A673 (cell line): ENCODE measurements around the gene NDUFAF2.

Experiments used
- CTCF ChIP-seq: fragments of 300-800, 200-600 bp; sonication (generic); conservative IDR thresholded peaks from 2 replicates; pipeline ENCODE4 v1.5.1; 2017; ENCODE audit warnings: low read depth, mild to moderate bottlenecking, antibody characterized with exemption, low read length, moderate library complexity, mixed read lengths
- EZH2 ChIP-seq: fragments of 200-600 bp; sonication (generic); IDR thresholded peaks from 2 replicates; pipeline ENCODE4 v1.6.1; 2017; ENCODE audit warnings: borderline replicate concordance, low read depth, mild to moderate bottlenecking, mixed read lengths, antibody characterized with exemption, low read length; ENCODE audit not compliant: poor library complexity, severe bottlenecking

GRCh38 chr5:61002611-61003355, 57.8 kb downstream of the NDUFAF2 start:
- TF ChIP-seq CTCF, result no peak
- no peak for TF ChIP-seq EZH2
